CD14-positive monocyte (primary cell): Measurements from ENCODE around the gene SMARCB1. TPM values are rescaled to one million over a fixed set of nuclear protein-coding genes. Genes with fewer than 3 reads are reported as not detected.

Experiments
- DNase-seq, 3 donors: peaks; one replicate each; pipeline ENCODE4 v3.0.0-alpha.2; 2011 to 2022
- H2AFZ ChIP-seq: 2 replicates; pipeline ENCODE4 v1.6.0; 2012; ENCODE audit warnings: mild to moderate bottlenecking, low read depth, low read length, inconsistent platforms; ENCODE audit not compliant: insufficient read depth, poor library complexity, severe bottlenecking
- H3K27ac ChIP-seq, 2 donors: 1 replicate in 1 of 2; 2 replicates in 1 of 2; pipeline ENCODE4 v1.5.1; 2012 to 2013; ENCODE audit warnings: low read length in 2 of 2, control low read depth in 1 of 2, inconsistent platforms in 1 of 2, low read depth in 1 of 2, mild to moderate bottlenecking in 1 of 2
- H3K27me3 ChIP-seq, 2 donors: one replicate each; pipeline versions ENCODE4 v1.6.0 to v1.6.1; 2011 to 2013; ENCODE audit warnings: low read length in 2 of 2; ENCODE audit not compliant: control insufficient read depth in 2 of 2, insufficient read depth in 2 of 2
- H3K36me3 ChIP-seq, 2 donors: replicated peaks in 1 of 2; 1 replicate in 1 of 2; 2 replicates in 1 of 2; pipeline versions ENCODE4 v1.5.1 to v1.6.1; 2012 to 2013; ENCODE audit warnings: low read length in 2 of 2, control low read depth in 1 of 2, inconsistent platforms in 1 of 2, mild to moderate bottlenecking in 1 of 2; ENCODE audit not compliant: insufficient read depth in 2 of 2, control insufficient read depth in 1 of 2
- H3K4me1 ChIP-seq, 2 donors: 1 replicate in 1 of 2; 2 replicates in 1 of 2; pipeline versions ENCODE4 v1.5.1 to v1.6.1; 2012 to 2013; ENCODE audit warnings: low read length in 2 of 2, control low read depth in 1 of 2, inconsistent platforms in 1 of 2, mild to moderate bottlenecking in 1 of 2, moderate library complexity in 1 of 2; ENCODE audit not compliant: insufficient read depth in 2 of 2, control insufficient read depth in 1 of 2
- H3K4me2 ChIP-seq: replicated peaks from 2 replicates; pipeline ENCODE3; 2012; ENCODE audit warnings: low read length, moderate library complexity, mild to moderate bottlenecking; ENCODE audit not compliant: poor library complexity, severe bottlenecking; ENCODE audit errors: extremely low read depth
- H3K4me3 ChIP-seq, 3 experiments: fragments of 200-600 bp in 1 of 3; sonication (generic) in 1 of 3; replicated peaks in 1 of 3; 1 replicate in 2 of 3; 2 replicates in 1 of 3; pipeline ENCODE4 v1.5.1; 2011 to 2013; ENCODE audit warnings: low read length in 3 of 3, mild to moderate bottlenecking in 3 of 3, control low read depth in 2 of 3, low read depth in 2 of 3, inconsistent platforms in 1 of 3, moderate library complexity in 1 of 3
- H3K79me2 ChIP-seq: 2 replicates; pipeline ENCODE4 v1.6.0; 2012; ENCODE audit warnings: mild to moderate bottlenecking, control low read depth, inconsistent platforms, low read length, moderate library complexity; ENCODE audit not compliant: insufficient read depth
- H3K9ac ChIP-seq: 2 replicates; pipeline ENCODE4 v1.6.0; 2017; ENCODE audit warnings: low read length, mild to moderate bottlenecking; ENCODE audit not compliant: insufficient read depth, poor library complexity, severe bottlenecking
- H3K9me3 ChIP-seq, 2 donors: replicated peaks in 1 of 2; 1 replicate in 1 of 2; 2 replicates in 1 of 2; pipeline versions ENCODE4 v1.5.1 to v1.6.1; 2012 to 2013; ENCODE audit warnings: low read length in 2 of 2, control low read depth in 1 of 2; ENCODE audit not compliant: control insufficient read depth in 1 of 2, insufficient read depth in 1 of 2
- H4K20me1 ChIP-seq: 2 replicates; pipeline ENCODE4 v1.6.0; 2012; ENCODE audit warnings: mild to moderate bottlenecking, low read length, control low read depth, moderate library complexity; ENCODE audit not compliant: insufficient read depth
- H3K27ac Mint-ChIP-seq, 7 donors: one replicate each; pipeline ENCODE4 v1.8.0; 2020; ENCODE audit warnings: mild to moderate bottlenecking in 7 of 7, mixed read lengths in 7 of 7, moderate library complexity in 6 of 7, inconsistent platforms in 2 of 7
- H3K27me3 Mint-ChIP-seq, 3 donors: one replicate each; pipeline ENCODE4 v1.8.0; 2021 to 2022; ENCODE audit warnings: low read depth in 3 of 3, mild to moderate bottlenecking in 3 of 3, mixed read lengths in 3 of 3, moderate library complexity in 3 of 3, inconsistent platforms in 1 of 3
- H3K36me3 Mint-ChIP-seq, 2 donors: one replicate each; pipeline ENCODE4 v1.8.0; 2020; ENCODE audit warnings: mixed read lengths in 2 of 2, inconsistent platforms in 1 of 2, mild to moderate bottlenecking in 1 of 2
- H3K4me1 Mint-ChIP-seq: one replicate; pipeline ENCODE4 v1.8.0; 2020; ENCODE audit warnings: mild to moderate bottlenecking, mixed read lengths
- H3K4me3 Mint-ChIP-seq, 2 donors: one replicate each; pipeline ENCODE4 v1.8.0; 2020; ENCODE audit warnings: mild to moderate bottlenecking in 2 of 2, mixed read lengths in 2 of 2, moderate library complexity in 1 of 2
- H3K9me3 Mint-ChIP-seq, 7 donors: one replicate each; pipeline ENCODE4 v1.8.0; 2020 to 2022; ENCODE audit warnings: mixed read lengths in 7 of 7, mild to moderate bottlenecking in 6 of 7, moderate library complexity in 6 of 7, inconsistent platforms in 2 of 7
- CTCF ChIP-seq: fragments of 200-600 bp; IDR thresholded peaks from one replicate; pipeline ENCODE4 v1.8.0; 2022; ENCODE audit warnings: antibody characterized with exemption, mild to moderate bottlenecking
- WGBS: methylation state at CpG from one replicate; pipeline ENCODE4 v1.1.5; 2013; ENCODE audit warnings: missing lambda C conversion rate; ENCODE audit not compliant: insufficient coverage; 5-methylcytosine and 5-hydroxymethylcytosine counted together
- intact Hi-C, 2 donors: fragments of 100-400 bp; cut with micrococcal nuclease; formaldehyde crosslinking; loops; one replicate each; pipeline versions ENCODE4 v1.15.0 to v1.15.1; 2023
- polyA plus RNA-seq, 3 donors: library from polyadenylated mRNA; depleted of rRNA in 1 of 3; unstranded in 2 of 3; stranded (reverse) in 1 of 3; fragments of 300-500 nt in 2 of 3; fragments of >200 nt in 1 of 3; fragmentation: Illumina TruSeq in 2 of 3; gene quantifications; 1 replicate in 2 of 3; 2 replicates in 1 of 3; pipeline ENCODE4 v1.2.3, GENCODE V29; 2012 to 2021
- small RNA-seq: library from RNA; depleted of rRNA; stranded (forward); fragments of <200 nt; gene quantifications from one replicate; pipeline ENCODE3, GENCODE V24; 2012; ENCODE audit warnings: low read depth; ENCODE audit not compliant: insufficient read length

Gene SMARCB1
- polyA plus RNA-seq, 3 donors, result 30.3 to 71.8 (median 31.5) TPM

GRCh38 chr22:23883658-23884057, 96.9 kb downstream of the SMARCB1 start:
- no peaks in the 10 kb centered on the region for H3K79me2 ChIP-seq
- H3K4me3 ChIP-seq, result no peak overlapping the region
- DNase-seq, result no peak
- H3K36me3 ChIP-seq, result no peaks in the 10 kb centered on the region
- H3K36me3 Mint-ChIP-seq, result no peaks in the 10 kb centered on the region
- no peak overlapping the region for H3K4me2 ChIP-seq
- H3K4me3 Mint-ChIP-seq, result no peak overlapping the region
- no peak overlapping the region for H2AFZ ChIP-seq
- 100% methylated on average over 2 of the region's 9 CpGs for WGBS
- no peak for TF ChIP-seq CTCF
- no peaks in the 10 kb centered on the region for H3K9me3 ChIP-seq
- intact Hi-C loops, result no loop called here
- H3K9me3 Mint-ChIP-seq, result peaks cover 0 to 6% (median 0%) of the 10 kb centered on the region in 7 donors
- no peaks in the 10 kb centered on the region for H3K4me1 Mint-ChIP-seq
- no peaks in the 10 kb centered on the region for H3K27me3 ChIP-seq
- no peaks in the 10 kb centered on the region for H4K20me1 ChIP-seq
- peaks cover 0 to 2% (median 2%) of the 10 kb centered on the region in 3 donors for H3K27me3 Mint-ChIP-seq
- H3K27ac ChIP-seq, result no peak overlapping the region
- no peak overlapping the region for H3K9ac ChIP-seq
- H3K27ac Mint-ChIP-seq, result no peak overlapping the region
- H3K4me1 ChIP-seq, result no peaks in the 10 kb centered on the region

GRCh38 chr22:23884140-23884539, 97.4 kb downstream of the SMARCB1 start:
- Mint-ChIP-seq H3K27ac (no peak overlapping the region), H3K4me3 (no peak overlapping the region), H3K36me3 (no peaks in the 10 kb centered on the region), H3K4me1 (no peaks in the 10 kb centered on the region), H3K27me3 (peaks cover 0 to 2% (median 2%) of the 10 kb centered on the region in 3 donors), H3K9me3 (peaks cover 0 to 6% (median 0%) of the 10 kb centered on the region in 7 donors)
- no peak overlapping the region for H3K4me3 ChIP-seq
- H3K4me2 ChIP-seq, result no peak overlapping the region
- H3K27ac ChIP-seq, result no peak overlapping the region
- 97% methylated on average over 8 of the region's 9 CpGs for WGBS
- H2AFZ ChIP-seq, result no peak overlapping the region
- H3K27me3 ChIP-seq, result no peaks in the 10 kb centered on the region
- no peak overlapping the region for H3K9ac ChIP-seq
- intact Hi-C loops, result no loop called here
- no peak for TF ChIP-seq CTCF
- H3K79me2 ChIP-seq, result no peaks in the 10 kb centered on the region
- DNase-seq, result no peak
- H3K9me3 ChIP-seq, result no peaks in the 10 kb centered on the region
- H3K36me3 ChIP-seq, result no peaks in the 10 kb centered on the region
- H3K4me1 ChIP-seq, result no peaks in the 10 kb centered on the region
- no peaks in the 10 kb centered on the region for H4K20me1 ChIP-seq

Small RNA genes lying within 50 kb of the gene (small RNA-seq; reads per million reads assigned to genes)
- not detected for gene RN7SL268P

Other genes with a start within 250 kb of the SMARCB1 start
- not detected for gene IGLL1, start 206.7 kb upstream of the SMARCB1 start, polyA plus RNA-seq
- 1 to 10 TPM in 1 of 3 donors, not detected in 2; 1.7 TPM for gene DRICH1, start 154.6 kb upstream of the SMARCB1 start, polyA plus RNA-seq
- gene RGL4, start 96.0 kb upstream of the SMARCB1 start, polyA plus RNA-seq, result 1 to 10 TPM; 2.3 to 2.4 (median 2.3) TPM
- under 1 TPM; 0.04 to 0.85 (median 0.09) TPM for gene ZNF70, start 35.9 kb upstream of the SMARCB1 start, polyA plus RNA-seq
- 1 to 10 TPM in 2 of 3 donors, under 1 TPM in 1; 0.88 to 1.0 (median 1.0) TPM for gene VPREB3, start 32.5 kb upstream of the SMARCB1 start, polyA plus RNA-seq
- under 1 TPM in 1 of 3 donors, not detected in 2; 0.29 TPM for gene C22orf15, start 24.0 kb upstream of the SMARCB1 start, polyA plus RNA-seq
- gene CHCHD10, start 19.0 kb upstream of the SMARCB1 start, polyA plus RNA-seq, result 10 to 100 TPM; 15.3 to 46.7 (median 26.8) TPM
- gene MMP11, start 14.1 kb upstream of the SMARCB1 start, polyA plus RNA-seq, result not detected
- gene DERL3, start 52.0 kb downstream of the SMARCB1 start, polyA plus RNA-seq, result under 1 TPM; 0.23 to 0.64 (median 0.28) TPM
- 1 to 10 TPM; 1.3 to 3.3 (median 2.5) TPM for gene SLC2A11, start 70.9 kb downstream of the SMARCB1 start, polyA plus RNA-seq
- 100 to 1,000 TPM in 2 of 3 donors, 10 to 100 TPM in 1; 66.4 to 390 (median 338) TPM for gene MIF, start 107.4 kb downstream of the SMARCB1 start, polyA plus RNA-seq
- gene GSTT2B, start 174.2 kb downstream of the SMARCB1 start, polyA plus RNA-seq, result under 1 TPM in 2 of 3 donors, not detected in 1; 0.25 to 0.72 TPM
- gene DDTL, start 179.9 kb downstream of the SMARCB1 start, polyA plus RNA-seq, result under 1 TPM in 2 of 3 donors, not detected in 1; 0.25 to 0.41 TPM
- 100 to 1,000 TPM; 115 to 192 (median 138) TPM for gene DDT, start 187.5 kb downstream of the SMARCB1 start, polyA plus RNA-seq
- gene GSTT2, start 193.2 kb downstream of the SMARCB1 start, polyA plus RNA-seq, result under 1 TPM in 1 of 3 donors, not detected in 2; 0.15 TPM
- gene GSTT4, start 218.5 kb downstream of the SMARCB1 start, polyA plus RNA-seq, result not detected
- gene CABIN1, start 224.3 kb downstream of the SMARCB1 start, polyA plus RNA-seq, result 10 to 100 TPM in 1 of 3 donors, 1 to 10 TPM in 2; 2.0 to 30.5 (median 3.1) TPM